GM12873 (cell line): ENCODE results near the gene ARSD.
A peak's percentile ranks its signal among the peaks of the same experiment; 100 is the strongest.

Source experiments
- CTCF ChIP-seq: IDR thresholded peaks from 2 replicates; pipeline ENCODE4 v1.5.1; 2012; ENCODE audit warnings: low read depth, mild to moderate bottlenecking, moderate library complexity, low read length, control low read depth; ENCODE audit not compliant: insufficient read depth; ENCODE audit errors: missing control alignments

Gene ARSD

GRCh38 chrX:2907295-2907694 is 21.8 kb downstream of the ARSD start:
- TF ChIP-seq CTCF, result no peak

GRCh38 chrX:2903366-2903765 is 25.8 kb downstream of the ARSD start:
- TF ChIP-seq CTCF, result peak; percentile 37

GRCh38 chrX:2902841-2903240 is 26.3 kb downstream of the ARSD start:
- TF ChIP-seq CTCF, result no peak

GRCh38 chrX:2901367-2902036 is 27.6 kb downstream of the ARSD start:
- no peak for TF ChIP-seq CTCF

- TF ChIP-seq CTCF, result no peak
These were observed 30.2 kb downstream of the ARSD start for GRCh38 chrX:2898846-2899512.

- no peak for TF ChIP-seq CTCF
These were observed 31.8 kb downstream of the ARSD start for GRCh38 chrX:2897311-2897689.

GRCh38 chrX:2894885-2895292 is 34.2 kb downstream of the ARSD start:
- TF ChIP-seq CTCF, result no peak
